ENCODE data around the gene ZKSCAN2.

DNA sequence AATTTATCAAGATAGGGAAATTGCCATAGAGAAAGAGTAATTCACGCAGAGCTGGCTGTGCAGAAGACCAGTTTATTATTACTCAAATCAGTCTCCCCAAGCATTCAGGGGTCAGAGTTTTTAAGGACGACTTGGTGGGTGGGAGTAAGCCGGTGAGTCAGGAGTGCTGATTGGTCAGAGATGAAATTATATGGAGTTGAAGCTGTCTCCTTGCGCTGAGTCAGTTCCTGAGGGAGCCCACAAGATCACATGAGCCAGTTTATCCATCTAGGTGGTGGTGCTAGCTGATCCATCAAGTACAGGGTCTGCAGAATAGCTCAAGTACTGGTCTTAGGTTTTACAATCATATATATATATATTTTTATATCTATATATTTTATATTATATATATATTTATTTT lies 46.9 kb downstream of the ZKSCAN2 start:
- no peak for TF ChIP-seq CHD2 (IDR thresholded peaks at IDR 0.05; ENCODE audit: low read length, partially characterized antibody)
- no peak for TF ChIP-seq BHLHE40 (IDR thresholded peaks at IDR 0.05; ENCODE audit: low read depth, low read length)
